Stimulated activated CD4-positive, alpha-beta T cell treated with anti-CD3 and anti-CD28 coated beads, Interleukin-12 subunit alpha, Interleukin-12 subunit beta, amount 100 ng/mL, for 4 hours (primary cell): ENCODE measurements around the gene ZG16B.

ENCODE experiments used
- DNase-seq: peaks from one replicate; pipeline ENCODE4 v3.0.0-alpha.2; 2020

Gene ZG16B

DNA sequence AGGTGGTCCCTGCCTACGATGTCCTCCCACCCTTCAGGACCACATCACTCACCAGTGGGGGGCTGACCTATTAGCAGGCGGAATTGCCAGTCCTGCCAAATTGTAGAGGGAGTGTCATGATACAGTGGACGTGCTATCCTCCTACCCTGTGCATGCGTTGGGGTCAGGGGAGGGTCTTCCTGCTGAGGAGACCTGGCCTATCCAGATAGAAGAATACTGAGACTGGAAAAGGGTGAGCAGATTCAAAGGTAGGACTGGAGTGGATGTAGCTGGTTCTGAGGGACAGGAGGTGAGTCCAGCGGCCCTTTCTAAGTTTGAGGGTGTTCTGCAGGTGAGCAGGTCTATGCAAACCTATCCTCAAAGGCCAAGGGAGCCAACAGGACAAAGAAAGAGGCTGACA lies 23.8 kb upstream of the ZG16B start:
- no peak for DNase-seq

DNA sequence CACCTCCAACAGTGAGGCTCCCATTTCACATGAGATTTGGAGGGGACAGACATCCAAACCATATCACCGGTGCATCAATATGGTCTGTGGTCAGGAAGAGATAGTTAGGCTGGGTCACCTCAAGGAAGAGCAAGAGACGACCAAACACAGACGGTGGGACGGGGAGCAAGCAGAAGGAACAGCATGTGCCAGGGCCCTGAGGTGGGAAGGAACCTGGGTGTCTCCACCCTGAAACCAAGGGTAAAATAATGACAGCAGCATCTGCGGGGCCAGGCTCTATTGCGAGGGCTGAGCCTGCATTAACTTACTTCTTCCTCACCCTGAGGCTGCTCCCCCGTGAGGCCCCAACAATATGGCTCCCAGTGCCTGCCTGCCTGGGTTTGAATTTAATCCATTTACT lies 21.9 kb upstream of the ZG16B start:
- DNase-seq = no peak

DNA sequence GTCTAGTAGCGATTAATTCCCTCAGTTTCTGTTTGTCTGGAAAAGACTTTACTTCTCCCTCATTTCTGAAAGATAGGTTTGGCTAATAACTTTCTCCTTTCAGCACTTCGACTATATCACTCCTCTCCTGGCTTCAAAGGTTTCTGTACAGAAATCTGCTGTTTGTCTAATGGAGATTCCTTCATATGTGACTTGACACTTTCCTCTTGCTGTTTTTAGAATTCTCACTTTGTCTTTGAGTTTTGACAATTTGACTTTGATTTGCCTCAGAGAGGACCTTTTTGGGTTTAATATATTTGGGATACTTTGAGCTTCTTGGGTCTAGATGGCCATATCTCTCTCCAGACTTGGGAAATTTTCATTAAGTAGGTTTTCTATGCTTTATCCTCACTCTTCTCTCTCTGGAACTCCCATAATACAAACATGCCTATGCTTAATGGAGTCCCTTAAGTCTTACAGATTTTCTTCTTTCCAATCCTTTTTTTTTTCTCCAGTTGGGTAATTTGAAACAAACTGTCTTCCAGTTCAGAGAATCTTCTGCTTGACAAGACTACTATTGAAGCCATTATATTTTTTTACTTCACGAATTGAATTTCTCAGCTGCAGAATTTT lies 20.8 kb upstream of the ZG16B start:
- DNase-seq = no peak

DNA sequence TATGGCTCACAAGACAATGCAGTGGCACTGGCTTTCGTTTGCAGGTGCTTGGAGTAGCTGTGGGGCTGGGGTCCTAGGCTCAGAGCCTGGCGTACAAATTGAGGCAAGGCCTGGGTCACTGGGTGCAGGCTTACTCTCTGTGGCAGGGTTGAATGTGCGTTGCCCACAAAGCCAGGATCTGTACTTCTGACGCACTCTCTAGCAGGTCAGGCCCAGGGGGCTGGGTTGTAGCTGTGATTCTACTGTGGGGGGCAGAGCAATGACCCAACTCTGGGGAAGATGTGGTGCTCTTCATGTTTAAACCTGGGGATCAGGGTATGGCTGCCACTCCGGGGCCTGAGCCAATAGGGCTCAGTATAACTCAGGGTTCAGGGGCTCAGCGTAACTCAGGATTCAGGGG lies 19.5 kb upstream of the ZG16B start:
- DNase-seq = no peak

DNA sequence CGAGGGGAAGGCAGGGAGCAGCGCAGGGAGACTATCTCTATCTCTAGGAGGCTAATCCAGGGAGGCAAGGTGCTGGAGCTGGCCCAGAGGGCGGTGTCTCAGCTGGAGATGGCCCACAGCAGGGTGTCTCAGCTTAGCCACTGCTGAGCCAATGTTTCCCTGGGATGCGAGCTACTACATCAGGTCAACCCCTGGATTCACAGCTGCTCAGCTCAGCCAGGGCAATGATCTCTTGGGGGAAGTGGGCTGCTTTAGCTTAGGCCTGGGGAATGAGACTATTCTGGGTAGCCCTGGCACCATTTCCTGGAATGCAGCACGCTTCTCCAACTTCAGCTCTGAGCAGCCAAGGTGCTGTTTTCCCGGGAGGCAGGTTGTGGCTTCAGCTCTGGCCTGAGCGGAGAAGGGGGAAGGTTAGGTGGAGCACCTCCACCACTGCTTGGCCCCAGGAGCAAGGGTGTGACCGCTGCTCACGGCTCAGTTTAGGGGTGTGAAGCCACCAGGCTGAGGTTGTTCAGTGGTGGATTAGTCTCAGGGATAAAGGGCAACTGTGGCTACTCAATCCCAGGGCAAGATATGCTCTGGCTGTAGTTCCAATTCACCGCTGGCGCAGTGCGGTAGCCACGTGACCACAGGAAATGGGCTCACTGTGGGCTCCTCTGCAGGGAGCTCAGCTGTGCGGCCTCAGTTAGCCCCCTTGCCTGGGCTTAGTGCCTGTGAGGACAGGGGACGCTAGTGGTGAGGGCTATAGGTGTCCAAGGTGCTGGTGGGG lies 18.2 kb upstream of the ZG16B start:
- no peak for DNase-seq

DNA sequence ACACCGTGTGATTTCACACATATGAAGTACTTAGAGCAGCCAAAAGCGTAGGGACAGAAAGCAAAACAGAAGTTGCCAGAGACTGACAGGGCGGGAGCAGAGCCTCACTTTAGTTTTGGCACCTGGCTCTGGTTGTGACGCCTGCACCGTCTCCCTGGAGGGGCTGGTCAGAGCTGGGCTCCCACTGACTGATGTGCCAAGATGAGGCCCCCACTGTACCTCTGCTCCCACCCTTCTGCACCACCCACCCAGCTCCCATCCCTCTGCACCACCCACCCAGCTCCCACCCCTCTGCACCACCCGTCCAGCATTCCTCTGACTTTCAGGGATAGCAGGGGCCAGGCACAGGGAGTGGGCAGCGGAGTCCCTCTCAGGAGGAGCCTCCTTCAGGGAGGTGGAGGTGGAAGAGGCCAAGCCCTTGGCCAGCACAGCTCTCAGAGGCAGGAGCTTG lies 16.3 kb upstream of the ZG16B start:
- DNase-seq = no peak

DNA sequence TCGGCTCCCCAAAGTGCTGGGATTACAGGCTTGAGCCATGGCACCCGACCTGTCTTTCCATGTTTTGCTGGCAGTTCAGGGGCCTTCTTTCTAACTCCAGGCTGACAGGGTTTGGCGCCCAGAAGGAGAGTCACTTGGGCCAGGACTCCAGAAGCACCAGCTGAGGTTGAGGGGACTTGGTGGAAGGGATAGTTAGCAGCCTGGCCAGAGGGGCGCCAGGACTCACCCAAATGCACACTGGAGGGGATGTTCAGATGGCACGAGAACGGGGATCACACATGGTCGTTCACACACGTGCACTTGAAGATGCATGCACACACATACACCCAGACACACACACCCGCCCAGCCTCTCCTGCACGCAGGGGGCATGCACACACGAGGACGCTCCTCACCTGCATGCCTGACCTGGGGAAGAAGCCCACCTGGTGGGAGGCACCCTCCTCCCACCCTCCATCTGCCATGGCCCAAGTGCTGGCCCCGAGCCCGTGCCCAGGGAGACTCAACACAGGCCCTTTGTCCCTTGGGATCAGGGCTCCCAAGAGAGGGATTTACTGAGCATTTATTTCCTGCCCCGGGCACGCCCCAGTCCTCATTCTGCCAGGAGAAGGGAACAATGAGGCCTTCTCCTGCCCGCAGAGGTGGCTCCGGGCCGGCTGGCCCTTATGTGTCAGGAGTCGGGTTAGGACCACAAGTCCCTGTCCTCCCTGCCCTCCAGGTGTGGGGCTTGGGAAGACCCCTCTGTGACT lies 15.4 kb upstream of the ZG16B start:
- DNase-seq = no peak

DNA sequence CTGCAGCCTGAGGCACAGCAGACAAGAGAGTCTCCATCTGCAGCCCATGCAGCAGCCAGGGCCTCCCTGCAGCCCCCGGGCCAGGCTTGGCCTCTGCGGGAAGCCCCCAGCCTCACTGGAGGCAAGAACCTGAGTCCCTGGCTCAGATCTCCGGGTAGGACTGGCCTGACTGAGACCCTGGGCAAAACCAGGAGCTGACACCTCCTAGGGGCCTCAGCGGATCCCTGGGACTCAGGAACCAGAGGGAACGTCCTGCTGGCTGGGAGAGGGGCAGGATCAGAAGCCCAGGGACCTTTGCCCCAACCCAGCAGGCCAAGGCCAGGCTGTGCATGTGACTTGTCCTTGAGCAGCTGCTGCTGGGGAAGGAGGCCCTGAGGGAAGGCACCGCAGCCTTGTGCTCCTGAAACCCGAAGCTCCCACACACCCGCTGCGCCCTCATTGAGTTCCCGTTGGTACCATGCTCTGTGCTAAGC lies 14.8 kb upstream of the ZG16B start:
- no peak for DNase-seq

DNA sequence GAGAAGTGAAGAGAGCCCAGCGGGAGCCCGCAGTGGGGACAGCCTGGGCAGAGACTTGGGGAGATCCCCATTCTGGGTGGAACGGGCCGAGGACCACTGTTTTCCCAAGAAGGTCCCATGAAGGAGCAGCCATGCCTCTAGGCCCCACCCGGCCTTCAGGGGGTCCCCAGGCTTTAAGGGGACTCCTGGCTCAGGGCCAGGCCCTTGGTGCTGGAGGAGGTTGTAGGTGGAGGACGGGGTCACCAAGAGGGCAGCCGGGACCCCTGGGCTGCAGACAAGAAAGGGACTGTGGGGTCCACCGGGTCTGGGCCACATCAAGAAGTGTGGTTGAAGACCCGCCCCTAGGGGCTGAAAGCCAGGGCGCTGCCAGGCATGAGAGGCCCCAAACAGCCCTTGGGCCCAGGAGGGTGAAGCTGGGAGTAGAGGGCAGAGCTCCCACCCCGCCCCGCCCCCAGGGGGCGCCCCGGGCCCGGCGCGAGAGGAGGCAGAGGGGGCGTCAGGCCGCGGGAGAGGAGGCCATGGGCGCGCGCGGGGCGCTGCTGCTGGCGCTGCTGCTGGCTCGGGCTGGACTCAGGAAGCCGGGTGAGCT lies 13.3 kb upstream of the ZG16B start, which contains the start of gene PRSS21:
Gene PRSS21, plus strand, starts transcription at position 487 of the 589 bp plus-strand sequence. Its CDS starts 32 bp downstream, at position 519.
- DNase-seq = peak; percentile 20

DNA sequence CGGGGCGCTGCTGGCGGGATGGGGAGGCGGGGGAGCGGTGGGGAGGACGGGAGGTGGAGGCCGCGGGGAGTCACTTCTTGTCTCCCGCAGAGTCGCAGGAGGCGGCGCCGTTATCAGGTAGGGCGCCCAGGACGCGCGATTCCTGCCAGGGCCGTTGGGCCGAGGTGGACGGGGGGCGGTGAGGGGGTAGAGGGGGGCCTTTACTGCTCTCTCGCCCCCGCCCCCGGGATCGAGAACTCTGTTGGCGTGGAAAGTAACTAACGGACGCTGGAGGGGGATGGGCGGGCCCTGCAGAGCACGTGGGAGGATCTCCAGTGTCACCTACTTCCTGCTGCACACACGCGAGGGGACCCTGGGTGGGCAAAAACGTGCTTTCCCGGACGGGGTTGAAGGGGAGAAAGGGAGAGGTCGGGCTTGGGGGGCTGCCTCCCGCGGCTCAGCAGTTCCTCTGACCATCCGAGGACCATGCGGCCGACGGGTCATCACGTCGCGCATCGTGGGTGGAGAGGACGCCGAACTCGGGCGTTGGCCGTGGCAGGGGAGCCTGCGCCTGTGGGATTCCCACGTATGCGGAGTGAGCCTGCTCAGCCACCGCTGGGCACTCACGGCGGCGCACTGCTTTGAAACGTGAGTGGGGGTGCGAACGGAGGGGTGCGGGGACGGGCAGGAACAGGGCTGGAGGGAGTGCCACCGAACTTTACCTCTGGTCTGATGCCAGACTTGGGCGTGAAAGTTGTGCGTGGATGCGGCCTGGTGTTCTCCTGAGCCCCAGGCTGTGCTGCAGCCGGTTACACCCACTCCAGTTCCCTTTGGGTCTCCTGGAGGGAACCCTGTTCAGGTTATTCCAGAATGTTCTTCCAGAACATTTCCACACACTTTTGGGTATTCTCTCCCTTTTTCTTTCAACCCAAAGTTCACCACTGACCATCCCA lies 12.5 kb upstream of the ZG16B start:
- peak; percentile 23 for DNase-seq

DNA sequence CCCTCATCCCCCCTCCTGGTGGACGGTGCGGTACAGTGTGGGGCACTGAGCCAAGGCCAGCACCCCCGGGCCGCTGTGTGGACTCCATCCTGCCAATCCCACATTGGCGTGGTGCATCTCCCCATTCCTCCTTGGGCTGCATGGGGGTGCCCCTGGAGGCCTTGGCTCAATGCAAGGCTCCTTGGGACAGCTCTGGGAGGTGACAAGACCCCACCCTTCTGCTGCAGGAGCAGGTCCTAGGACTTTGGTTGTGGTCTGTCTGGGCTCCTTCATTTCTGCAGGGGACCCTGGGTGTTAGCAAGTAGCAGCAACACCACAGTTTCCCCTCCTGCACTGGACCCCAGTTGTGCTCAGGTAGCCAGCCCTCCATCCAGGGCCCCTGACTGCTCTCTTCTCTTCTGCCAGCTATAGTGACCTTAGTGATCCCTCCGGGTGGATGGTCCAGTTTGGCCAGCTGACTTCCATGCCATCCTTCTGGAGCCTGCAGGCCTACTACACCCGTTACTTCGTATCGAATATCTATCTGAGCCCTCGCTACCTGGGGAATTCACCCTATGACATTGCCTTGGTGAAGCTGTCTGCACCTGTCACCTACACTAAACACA lies 11.7 kb upstream of the ZG16B start:
- DNase-seq = no peak

DNA sequence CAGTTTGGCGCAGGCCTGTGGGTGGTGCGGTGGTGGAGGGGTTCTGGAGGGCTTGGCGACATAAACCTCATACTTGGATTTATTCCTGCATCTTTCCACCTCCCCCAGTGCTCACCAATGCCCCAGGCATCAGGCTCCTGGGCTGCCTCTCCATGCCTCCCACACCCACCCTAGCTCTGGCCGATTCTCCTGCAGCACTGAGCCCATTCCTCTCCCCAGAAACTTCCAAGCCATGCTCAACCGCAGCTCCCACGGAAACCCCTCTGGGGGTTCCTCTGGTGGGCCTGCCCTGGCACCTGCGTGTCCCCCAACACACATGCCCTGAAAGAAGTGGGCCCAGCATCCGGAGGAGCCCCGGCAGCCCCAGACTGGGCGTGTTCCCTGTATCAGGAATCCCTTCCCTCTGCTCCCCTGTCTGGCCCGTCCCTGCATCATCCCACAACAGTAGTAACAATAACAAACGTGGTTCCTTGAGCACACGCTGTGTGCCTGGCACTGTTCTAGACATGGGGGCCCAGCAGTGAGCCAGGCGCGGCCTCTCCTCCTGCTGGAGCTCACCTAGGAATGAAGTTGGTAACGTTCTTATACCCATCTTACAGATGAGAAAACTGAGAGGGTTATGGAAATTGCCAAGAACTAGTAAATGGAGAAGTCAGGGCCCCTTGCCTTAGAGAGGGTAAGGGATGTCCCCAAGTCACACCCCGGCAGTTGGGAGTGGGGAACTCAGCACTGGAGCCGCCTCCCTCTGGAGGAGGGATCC lies 10.7 kb upstream of the ZG16B start:
- DNase-seq = no peak

DNA sequence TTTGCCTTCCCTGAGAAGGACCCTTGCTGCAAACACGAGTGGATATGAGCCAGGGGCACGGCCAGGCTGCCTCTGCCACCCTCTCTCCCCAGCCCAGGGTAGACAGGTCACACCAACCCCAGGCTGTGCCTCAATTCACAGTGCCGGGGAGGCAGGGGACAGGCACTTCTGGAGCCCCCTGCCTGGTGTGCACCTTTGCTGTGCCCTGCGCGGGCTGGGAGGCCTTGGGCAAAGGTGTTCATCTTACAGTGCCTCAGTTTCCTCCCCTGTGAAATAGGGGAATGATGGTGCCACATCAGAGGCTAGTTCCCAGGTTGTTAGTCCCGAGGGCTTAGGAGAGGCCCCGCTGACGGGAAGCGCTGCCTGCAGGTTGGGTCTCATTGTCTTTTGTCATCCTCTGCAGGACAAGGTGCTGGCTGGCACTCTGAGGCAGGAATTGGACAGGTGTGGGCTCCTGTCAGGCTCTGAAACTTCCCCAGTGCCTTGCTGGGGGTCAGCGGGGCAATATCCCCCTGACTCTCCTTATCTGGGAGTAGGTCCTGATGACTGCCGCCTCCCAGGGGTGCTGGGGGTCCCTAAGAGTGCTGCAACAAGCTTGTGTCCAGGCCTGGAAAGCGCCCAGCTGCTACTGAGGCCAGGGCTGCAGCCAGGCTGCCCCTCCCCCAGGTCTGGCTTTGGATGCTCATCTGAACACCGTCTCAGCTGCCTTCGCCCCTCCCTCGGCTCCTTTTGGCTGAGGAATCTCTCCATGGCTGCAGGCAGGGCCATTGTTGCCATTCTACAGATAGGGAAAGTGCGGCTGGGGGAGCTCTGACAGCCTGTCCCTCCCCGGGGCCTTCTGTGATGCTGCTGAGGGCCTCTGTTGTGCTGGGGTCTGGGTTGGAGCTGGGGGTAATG lies 9.9 kb upstream of the ZG16B start:
- DNase-seq = no peak

DNA sequence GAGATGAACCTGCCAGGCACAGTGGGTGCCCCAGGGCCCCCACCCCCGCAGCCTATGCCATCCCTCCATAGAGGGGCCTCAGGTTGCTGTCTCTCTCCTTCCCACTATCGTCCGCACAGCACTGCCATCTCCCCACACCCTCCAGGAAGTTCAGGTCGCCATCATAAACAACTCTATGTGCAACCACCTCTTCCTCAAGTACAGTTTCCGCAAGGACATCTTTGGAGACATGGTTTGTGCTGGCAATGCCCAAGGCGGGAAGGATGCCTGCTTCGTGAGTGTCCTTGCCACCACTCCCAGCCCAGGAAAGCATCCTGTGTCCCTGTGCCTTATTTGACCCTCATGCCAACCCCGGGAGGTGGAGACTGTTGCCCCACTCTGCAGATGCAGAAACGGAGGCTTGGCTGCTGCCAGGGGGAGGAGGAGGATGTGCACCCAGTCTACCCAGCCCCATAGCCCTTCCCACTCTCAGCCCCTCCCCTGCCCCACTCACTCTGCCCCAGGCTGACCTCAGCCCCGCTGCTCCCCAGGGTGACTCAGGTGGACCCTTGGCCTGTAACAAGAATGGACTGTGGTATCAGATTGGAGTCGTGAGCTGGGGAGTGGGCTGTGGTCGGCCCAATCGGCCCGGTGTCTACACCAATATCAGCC lies 9.1 kb upstream of the ZG16B start:
- no peak for DNase-seq

DNA sequence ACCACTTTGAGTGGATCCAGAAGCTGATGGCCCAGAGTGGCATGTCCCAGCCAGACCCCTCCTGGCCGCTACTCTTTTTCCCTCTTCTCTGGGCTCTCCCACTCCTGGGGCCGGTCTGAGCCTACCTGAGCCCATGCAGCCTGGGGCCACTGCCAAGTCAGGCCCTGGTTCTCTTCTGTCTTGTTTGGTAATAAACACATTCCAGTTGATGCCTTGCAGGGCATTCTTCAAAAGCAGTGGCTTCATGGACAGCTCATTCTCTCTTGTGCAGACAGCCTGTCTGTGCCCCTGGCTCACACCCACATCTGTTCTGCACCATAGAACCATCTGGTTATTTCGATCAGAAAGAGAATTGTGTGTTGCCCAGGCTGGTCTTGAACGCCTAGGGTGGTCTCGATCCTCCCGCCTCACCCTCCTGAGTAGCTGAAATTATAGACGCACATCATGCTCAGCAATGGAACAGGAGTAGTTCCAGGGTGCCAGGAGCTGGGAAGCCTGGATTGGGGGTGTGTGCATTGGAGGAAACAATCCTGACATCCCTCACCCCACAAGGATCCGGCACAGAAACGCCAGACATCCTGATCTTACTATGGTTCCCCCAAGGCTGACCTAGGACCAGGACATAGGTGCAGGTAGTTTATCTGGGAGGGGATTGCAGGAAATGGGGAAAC lies 8.5 kb upstream of the ZG16B start:
- no peak for DNase-seq

DNA sequence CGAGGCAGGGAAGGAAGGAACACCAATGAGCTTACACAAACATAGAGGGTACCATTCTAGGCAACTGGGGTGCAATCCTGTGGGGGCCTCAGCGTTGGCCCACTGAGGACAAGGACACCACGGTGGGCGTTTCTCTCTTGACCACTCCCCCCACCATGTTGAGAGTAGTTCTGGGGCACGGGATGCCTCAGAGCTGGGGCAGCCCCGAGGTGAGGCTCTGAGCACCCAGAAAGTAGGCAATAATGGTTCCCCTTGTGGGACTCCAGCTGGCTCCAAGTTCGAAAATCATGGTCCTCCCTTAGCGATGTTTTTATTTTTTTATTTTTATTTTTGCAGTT lies 8.0 kb upstream of the ZG16B start:
- no peak for DNase-seq

DNA sequence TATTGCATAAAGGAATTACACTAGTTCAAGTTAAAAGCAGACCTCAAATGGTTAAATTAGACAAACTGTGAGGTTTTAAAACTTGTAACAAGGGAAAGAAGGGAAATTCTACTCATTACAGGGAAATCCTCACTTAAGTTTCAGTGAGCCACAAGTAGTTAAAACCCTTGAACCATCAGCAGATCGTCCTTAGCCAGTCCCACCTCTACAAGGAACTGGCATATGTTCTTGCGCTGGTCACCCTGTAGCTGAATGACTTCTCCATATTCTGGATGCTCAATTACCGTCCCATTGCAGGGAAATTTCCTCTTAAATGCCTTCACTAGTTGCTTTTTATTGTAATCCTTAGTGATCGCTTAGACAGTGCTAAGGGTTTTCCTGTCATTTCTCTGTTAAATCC lies 7.6 kb upstream of the ZG16B start:
- DNase-seq = no peak

DNA sequence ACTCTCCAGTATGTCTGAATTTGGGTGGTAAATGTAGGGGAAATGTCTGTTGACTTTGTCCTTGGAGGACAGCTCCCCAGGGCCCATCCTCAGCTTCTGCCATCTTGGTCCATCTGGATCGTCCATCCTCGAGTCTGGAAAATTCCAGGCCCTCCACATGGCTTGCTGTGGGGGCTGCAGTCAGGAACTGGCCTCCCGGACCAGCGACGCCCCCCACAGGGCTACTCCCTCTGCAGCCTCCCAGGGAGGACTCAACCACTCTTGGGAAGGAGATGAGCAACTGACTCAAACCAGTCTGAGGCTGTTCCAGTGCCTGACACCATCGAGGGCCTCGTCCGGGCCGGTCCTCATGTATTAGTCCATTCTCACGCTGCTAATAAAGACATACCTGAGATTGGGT lies 5.5 kb upstream of the ZG16B start:
- no peak for DNase-seq
